T47D (cell line): Measurements from ENCODE around the gene TTC39C.
A peak's percentile ranks its signal among the peaks of the same experiment; 100 is the strongest.

Source experiments
- DNase-seq, 2 experiments: peaks; one replicate each; pipeline versions ENCODE4 v3.0.0 to v3.0.0-alpha.2; 2011 to 2012; ENCODE audit warnings: low read depth in 1 of 2, low spot score in 1 of 2
- JUND ChIP-seq: IDR thresholded peaks from 2 replicates; pipeline ENCODE4 v1.6.1; 2012; ENCODE audit warnings: low read depth
- in situ Hi-C: cut with HindIII; loops from 2 replicates; pipeline ENCODE4 v1.10.0; 2016; ENCODE audit warnings: low sequenced_read_pairs, low pct_unique_long_range_greater_than_20kb

The TTC39C gene

DNA sequence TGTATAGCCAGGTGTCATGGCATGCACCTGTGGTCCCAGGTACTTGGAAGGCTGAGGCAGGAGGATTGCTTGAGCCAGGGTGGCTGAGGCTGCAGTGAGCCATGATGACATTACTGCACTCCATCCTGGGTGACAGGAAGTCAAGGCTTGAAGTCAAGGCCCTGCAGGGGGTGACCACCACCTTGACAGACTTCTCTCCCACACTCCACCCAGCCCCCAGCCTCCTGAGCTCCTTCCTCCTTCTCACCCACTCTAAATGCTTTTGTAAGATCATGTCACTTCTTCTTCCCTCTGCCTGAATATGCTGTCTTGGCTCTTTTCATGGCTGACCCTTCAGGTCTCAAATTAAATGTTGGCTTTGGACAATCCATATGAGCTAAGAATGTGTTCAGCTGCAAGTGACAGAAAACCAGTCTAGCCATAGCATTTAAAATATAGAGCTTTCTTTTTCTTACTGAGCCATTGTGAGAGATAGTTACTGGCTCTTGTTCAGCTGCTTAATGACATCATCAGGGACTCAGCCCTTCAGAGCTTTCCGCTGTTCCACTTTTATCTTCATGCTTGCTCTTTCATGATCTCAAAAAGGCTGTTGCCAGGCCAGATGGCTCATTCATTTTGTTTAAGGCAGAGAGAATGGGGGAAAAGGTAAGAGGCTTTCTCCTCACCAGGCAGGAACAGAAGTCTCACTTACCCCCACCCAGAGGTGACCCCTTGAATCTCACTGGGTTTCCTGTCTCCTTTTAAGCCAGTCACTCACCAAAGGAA lies 36.7 kb upstream of the TTC39C start:
- in situ Hi-C loops: no loop called here
- TF ChIP-seq JUND: no peak
- no peak for DNase-seq

DNA sequence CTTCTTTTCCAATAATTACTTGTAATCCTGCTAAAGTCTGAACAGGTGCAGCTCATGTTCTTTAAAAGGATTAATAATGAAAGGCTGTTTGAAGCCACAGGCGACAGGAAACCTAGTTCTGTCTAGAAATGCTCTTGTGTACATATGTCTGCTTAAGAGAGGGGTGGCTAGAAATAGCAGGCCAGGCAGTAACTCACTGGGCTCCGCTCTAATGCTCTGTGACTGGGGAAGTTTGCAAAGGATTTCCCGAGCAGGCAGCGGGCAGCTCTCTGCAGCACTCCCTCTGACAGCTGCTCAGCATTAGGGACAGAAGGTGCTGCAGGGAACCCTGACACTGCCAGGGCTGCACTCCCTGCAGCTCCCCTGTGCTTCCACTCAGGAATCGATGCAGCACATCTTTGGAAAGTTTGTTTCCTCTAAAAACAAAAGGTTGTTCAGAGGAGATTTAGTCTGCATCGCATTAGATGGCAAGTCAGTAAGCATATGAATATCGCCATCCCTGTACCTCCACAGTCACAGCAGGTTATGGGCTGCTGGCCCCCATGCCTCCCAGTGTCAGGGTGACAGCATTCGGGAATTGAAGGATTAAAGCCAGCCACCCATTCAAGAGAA lies 33.1 kb upstream of the TTC39C start:
- TF ChIP-seq JUND: no peak
- in situ Hi-C loops: no loop called here
- no peak for DNase-seq

- peak in 1 of 2 experiments; percentile 15 for DNase-seq
- TF ChIP-seq JUND: no peak
- in situ Hi-C loops: no loop called here
Observed at GRCh38 chr18:23982155-23983079, 32.1 kb upstream of the TTC39C start.

- in situ Hi-C loops: no loop called here
- no peak for TF ChIP-seq JUND
- DNase-seq: no peak
Observed at GRCh38 chr18:23983112-23983511, 31.4 kb upstream of the TTC39C start.

GRCh38 chr18:23986600-23987359 lies 27.8 kb upstream of the TTC39C start:
- no peak for DNase-seq
- in situ Hi-C loops: no loop called here
- no peak for TF ChIP-seq JUND

DNA sequence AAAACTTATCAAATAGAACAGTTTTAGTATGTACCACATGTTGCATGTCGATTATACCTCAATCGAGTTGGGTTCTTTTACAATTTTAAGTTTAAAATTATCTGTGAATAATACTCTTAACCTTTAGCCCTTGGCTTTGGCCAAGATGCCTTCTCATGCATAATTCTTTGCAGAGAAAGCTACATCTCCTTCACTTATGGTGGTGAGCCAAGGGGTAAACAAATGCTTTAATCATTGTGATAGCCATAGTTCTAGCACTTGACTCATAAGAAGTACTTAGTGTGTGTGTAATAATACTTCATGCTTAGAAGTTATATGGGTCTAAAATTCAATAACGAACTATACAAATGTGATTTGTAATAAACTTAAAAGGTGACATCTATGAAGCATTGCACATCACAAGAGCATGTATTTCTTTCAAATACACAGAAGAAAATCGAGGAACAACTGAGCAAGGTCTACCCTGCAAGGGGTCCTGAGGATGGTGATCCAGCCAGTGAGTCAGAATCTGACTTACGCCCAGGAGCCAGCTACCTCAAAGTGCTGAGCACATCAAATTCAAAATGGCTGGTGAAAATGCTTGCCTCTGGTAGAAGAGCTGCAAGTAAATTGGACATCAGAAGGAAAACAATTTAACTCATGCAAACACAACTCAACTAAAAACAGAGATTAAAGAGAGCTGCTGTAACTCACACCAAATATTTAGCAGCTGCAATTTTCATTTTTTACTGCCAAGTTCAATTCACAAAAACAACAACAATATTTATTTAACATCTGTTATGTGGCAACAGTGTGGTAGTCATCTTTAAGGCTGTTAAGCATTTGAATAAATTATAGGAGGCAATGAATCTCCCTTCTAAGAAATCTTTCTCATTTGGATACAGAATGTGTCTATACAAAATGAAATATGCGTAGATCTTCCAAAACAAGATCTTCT lies 23.8 kb upstream of the TTC39C start:
- in situ Hi-C loops: no loop called here
- no peak for TF ChIP-seq JUND
- no peak for DNase-seq

GRCh38 chr18:23992089-23992940 lies 22.2 kb upstream of the TTC39C start:
- peak in 1 of 2 experiments; percentile 84 for DNase-seq
- in situ Hi-C loops: no loop called here
- no peak for TF ChIP-seq JUND

DNA sequence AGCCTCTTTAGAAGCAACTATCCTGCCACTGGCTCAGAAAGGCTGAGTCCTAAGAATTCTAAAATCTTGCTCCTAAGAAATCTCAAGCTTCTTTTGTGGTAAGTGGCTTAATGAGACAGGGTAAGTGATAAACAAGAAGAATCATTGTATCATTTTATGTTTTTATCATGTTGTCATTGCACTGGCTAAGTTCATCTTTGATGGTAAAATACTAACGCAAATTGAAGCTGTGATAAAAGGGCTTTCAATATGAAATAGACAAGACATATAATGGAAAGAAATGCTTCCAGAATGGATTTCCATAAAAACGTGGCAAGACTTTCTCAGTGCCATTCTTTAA lies 21.6 kb upstream of the TTC39C start:
- TF ChIP-seq JUND: no peak
- DNase-seq: no peak
- in situ Hi-C loops: no loop called here

DNA sequence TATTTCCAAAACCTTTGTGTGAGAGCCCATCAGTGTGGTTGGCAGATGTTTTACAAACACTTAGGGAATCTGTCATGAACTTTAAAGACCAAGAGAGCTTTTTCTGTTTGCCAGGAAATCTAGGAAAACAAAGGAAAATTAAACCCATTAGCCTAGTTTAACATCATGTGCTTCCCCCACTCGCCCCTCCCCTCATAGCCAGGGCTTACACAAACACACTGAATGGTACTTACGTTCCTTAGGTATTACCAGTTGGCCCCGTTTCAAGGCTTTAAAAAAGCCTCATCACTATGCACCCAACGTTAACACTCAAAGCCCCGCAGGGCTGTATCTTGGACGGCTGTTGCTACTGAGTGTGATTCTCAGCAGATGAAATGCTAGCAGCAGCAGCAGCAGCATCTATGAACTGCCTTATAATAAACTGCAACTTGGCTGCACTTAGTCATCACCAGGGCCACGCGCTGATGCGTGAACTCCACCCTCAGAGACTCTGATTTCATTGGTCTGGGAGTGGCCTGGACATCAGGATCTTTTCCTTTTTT lies 20.1 kb upstream of the TTC39C start:
- in situ Hi-C loops: no loop called here
- TF ChIP-seq JUND: no peak
- peak in 1 of 2 experiments; percentile 65 for DNase-seq

DNA sequence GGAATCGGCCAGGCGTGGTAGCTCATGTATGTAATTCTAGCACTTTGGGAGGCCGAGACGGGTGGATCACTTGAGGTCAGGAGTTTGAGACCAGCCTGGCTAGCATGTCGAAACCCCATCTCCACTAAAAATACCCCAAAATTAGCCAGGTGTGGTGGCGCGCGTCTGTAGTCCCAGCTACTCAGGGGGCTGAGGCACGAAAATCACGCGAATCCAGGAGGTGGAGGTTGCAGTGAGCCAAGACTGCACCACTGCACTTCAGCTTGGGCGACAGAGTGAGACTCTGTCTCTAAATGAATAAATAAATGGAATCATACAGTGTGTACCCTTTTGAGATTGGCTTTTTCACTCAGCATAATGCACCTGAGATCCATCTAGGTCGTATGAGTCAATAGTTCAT lies 19.4 kb upstream of the TTC39C start:
- in situ Hi-C loops: no loop called here
- no peak for DNase-seq
- TF ChIP-seq JUND: no peak
